ENCODE data around the gene PDLIM5.

GRCh38 chr4:94583914-94584641 lies 132.3 kb downstream of the PDLIM5 start:
- TF ChIP-seq CTCF (IDR thresholded peaks at IDR 0.05; ENCODE audit: low read depth, low read length, poor library complexity, severe bottlenecking) (no peak), EZH2phosphoT487 (IDR thresholded peaks at IDR 0.05; ENCODE audit: borderline replicate concordance, low read length) (no peak)
